ENCODE results near the gene OGFR.
"Not testable (repeated sequence)": the region's sequence is repeated elsewhere in the genome, so short reads cannot be mapped to it uniquely, and the experiment has no call there.

OGFR gene

GRCh38 chr20:62835931-62836861 is 31.6 kb downstream of the OGFR start:
- Mint-ChIP-seq H3K4me3 (no peak overlapping the region), H3K9me3 (no peaks in the 10 kb centered on the region), H3K27me3 (no peaks in the 10 kb centered on the region), H3K4me1 (ENCODE audit: low read depth) (peaks cover 2% of the 10 kb centered on the region), H3K27ac (no peak overlapping the region), H3K36me3 (ENCODE audit: low read depth) (no peaks in the 10 kb centered on the region)
- no peak for DNase-seq

GRCh38 chr20:62836967-62837490 is 32.4 kb downstream of the OGFR start:
- no peak overlapping the region for H3K27ac Mint-ChIP-seq
- H3K27me3 Mint-ChIP-seq, result no peaks in the 10 kb centered on the region
- H3K9me3 Mint-ChIP-seq, result no peaks in the 10 kb centered on the region
- H3K36me3 Mint-ChIP-seq (ENCODE audit: low read depth), result no peaks in the 10 kb centered on the region
- H3K4me1 Mint-ChIP-seq (ENCODE audit: low read depth), result peaks cover 2% of the 10 kb centered on the region
- H3K4me3 Mint-ChIP-seq, result no peak overlapping the region
- no peak for DNase-seq

DNA sequence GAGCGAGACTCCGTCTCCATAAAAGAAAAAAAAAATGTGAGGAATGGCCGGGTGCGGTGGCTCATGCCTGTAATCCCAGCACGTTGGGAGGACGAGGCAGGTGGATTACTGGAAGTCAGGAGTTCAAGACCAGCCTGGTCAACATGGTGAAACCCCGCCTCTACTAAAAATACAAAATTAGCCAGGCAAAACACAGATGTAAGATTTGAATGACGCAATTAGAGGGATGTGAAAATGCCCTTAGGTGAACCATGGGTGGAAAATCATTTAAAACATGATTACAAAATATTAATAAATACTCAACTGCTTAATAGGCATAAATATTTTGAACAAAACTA is 33.1 kb downstream of the OGFR start:
- H3K9me3 Mint-ChIP-seq, result no peaks in the 10 kb centered on the region
- no peak for DNase-seq
- no peaks in the 10 kb centered on the region for H3K4me1 Mint-ChIP-seq (ENCODE audit: low read depth)
- no peaks in the 10 kb centered on the region for H3K27me3 Mint-ChIP-seq
- H3K36me3 Mint-ChIP-seq (ENCODE audit: low read depth), result no peaks in the 10 kb centered on the region
- H3K27ac Mint-ChIP-seq, result no peak overlapping the region
- no peak overlapping the region for H3K4me3 Mint-ChIP-seq

DNA sequence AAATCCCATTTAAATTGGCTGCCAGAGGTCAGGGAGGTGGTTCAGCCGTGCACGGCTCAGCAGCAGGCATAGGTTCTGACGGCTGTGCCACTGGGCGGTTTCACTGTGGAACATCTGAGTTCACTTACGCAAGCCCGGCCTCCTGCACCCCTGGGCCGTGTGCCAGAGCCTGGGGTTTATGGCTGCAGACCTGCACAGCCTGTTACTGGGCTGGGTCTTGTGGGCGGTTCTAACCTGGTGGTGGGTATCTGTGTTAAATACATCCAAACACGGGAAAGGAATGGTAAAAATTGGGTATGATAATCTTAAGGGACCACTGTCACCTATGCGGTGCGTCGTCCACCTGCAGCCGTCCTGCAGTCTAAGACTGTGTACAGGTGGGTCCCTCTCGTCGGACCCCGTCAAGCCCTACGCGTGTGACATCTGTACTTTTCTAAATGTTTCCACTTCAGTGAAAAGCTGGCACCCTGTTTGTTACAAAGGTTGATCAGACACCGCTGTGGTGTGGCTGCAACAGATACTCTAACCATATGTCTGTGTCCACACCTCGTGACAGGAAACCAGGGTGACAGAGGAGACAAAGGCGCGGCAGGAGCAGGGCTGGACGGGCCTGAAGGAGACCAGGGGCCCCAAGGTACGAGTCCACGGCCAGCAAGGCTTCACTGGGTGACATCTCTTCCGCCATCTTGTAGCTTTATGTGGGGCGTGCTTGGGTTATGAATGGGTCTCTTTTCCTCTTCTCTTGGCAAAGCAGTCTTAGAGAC is 33.7 kb downstream of the OGFR start:
- no peak overlapping the region for H3K4me3 Mint-ChIP-seq
- H3K27ac Mint-ChIP-seq, result no peak overlapping the region
- no peaks in the 10 kb centered on the region for H3K36me3 Mint-ChIP-seq (ENCODE audit: low read depth)

DNA sequence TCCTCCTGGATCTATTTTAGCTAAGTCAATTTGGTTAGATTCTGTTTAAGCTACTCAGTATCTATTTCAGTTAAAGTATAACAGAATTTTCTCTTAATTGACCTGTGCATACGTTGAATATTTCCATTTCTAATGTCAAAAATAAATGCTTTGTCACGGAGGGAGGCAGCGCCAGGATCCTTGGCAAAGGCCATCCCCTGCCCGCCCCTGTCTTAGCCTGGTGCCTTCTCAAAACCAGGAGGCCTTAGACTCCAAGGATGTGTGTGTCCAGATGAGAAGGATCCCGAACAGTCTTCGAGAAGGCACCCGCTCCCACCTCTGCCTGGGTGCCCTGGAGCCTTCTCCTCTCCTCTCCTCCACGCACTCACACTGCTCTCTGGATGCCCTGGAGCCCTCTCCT is 34.6 kb downstream of the OGFR start:
- DNase-seq, result no peak
- Mint-ChIP-seq H3K4me3 (no peak overlapping the region), H3K9me3 (no peaks in the 10 kb centered on the region), H3K27me3 (no peaks in the 10 kb centered on the region), H3K36me3 (ENCODE audit: low read depth) (no peaks in the 10 kb centered on the region), H3K4me1 (ENCODE audit: low read depth) (no peaks in the 10 kb centered on the region), H3K27ac (no peak overlapping the region)

More for the DNA sequence above, 33.7 kb downstream of the OGFR start:
- DNase-seq, result no peak
- H3K4me1 Mint-ChIP-seq (ENCODE audit: low read depth), result no peaks in the 10 kb centered on the region
- H3K9me3 Mint-ChIP-seq, result no peaks in the 10 kb centered on the region
- no peaks in the 10 kb centered on the region for H3K27me3 Mint-ChIP-seq

DNA sequence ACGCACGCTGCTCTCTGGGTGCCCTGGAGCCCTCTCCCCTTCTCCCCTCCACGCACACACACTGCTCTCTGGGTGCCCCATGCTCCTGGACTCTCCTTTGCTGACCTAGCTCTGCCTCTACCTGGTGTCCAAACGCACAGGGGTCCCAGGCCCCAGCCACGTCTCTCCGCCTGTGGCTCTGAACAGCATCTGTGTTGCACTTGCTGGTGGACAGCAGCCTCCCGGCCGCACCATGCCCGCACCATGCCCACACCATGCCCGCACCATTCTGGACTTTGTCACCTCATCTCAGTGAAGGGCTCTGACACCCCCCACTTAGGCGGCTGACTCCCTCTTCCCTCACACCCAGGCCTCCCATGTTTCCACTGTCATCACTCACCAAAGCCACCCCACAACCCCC is 35.2 kb downstream of the OGFR start:
- H3K27ac Mint-ChIP-seq, result no peak overlapping the region
- H3K4me3 Mint-ChIP-seq, result no peak overlapping the region

GRCh38 chr20:62840244-62841197 is 35.9 kb downstream of the OGFR start:
- no peak for DNase-seq

More for the DNA sequence above, 35.2 kb downstream of the OGFR start:
- H3K36me3 Mint-ChIP-seq (ENCODE audit: low read depth), result no peaks in the 10 kb centered on the region
- H3K27me3 Mint-ChIP-seq, result no peaks in the 10 kb centered on the region
- no peak for DNase-seq
- no peaks in the 10 kb centered on the region for H3K9me3 Mint-ChIP-seq
- H3K4me1 Mint-ChIP-seq (ENCODE audit: low read depth), result no peaks in the 10 kb centered on the region

GRCh38 chr20:62841705-62842212 is 37.1 kb downstream of the OGFR start:
- H3K4me3 Mint-ChIP-seq, result no peak overlapping the region
- H3K36me3 Mint-ChIP-seq (ENCODE audit: low read depth), result peaks cover 12% of the 10 kb centered on the region
- no peaks in the 10 kb centered on the region for H3K9me3 Mint-ChIP-seq

More at GRCh38 chr20:62840244-62841197, 35.9 kb downstream of the OGFR start:
- Mint-ChIP-seq H3K27me3 (no peaks in the 10 kb centered on the region), H3K4me3 (no peak overlapping the region), H3K9me3 (no peaks in the 10 kb centered on the region), H3K36me3 (ENCODE audit: low read depth) (peaks cover 3% of the 10 kb centered on the region), H3K4me1 (ENCODE audit: low read depth) (no peaks in the 10 kb centered on the region), H3K27ac (no peak overlapping the region)

DNA sequence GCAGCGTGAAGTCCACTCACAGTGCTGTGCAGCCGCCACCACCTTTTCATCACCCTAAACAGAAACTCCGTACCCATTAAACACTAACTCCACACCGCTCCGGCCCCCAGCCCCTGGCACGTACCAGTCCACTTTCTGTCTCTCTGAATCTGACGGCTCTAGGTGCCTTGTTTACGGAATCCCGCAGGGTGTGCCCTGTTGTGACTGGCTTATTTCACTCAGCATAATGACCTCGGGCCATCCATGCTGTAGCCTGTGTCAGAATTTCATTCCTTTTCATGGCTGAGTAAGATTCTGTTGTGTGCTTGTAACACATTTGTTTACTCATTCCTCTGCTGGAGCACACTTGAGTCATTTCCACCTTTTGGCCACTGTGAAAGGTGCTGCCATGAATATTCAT is 39.0 kb downstream of the OGFR start:
- no peaks in the 10 kb centered on the region for H3K27me3 Mint-ChIP-seq
- no peak overlapping the region for H3K27ac Mint-ChIP-seq
- H3K4me1 Mint-ChIP-seq (ENCODE audit: low read depth), result no peaks in the 10 kb centered on the region
- no peak overlapping the region for H3K4me3 Mint-ChIP-seq
- H3K36me3 Mint-ChIP-seq (ENCODE audit: low read depth), result peaks cover 20% of the 10 kb centered on the region
- DNase-seq, result no peak
- no peaks in the 10 kb centered on the region for H3K9me3 Mint-ChIP-seq

More at GRCh38 chr20:62841705-62842212, 37.1 kb downstream of the OGFR start:
- Mint-ChIP-seq H3K27ac (no peak overlapping the region), H3K4me1 (ENCODE audit: low read depth) (no peaks in the 10 kb centered on the region), H3K27me3 (no peaks in the 10 kb centered on the region)
- no peak for DNase-seq

- H3K4me3 Mint-ChIP-seq, result no peak overlapping the region
- H3K36me3 Mint-ChIP-seq (ENCODE audit: low read depth), result peaks cover 20% of the 10 kb centered on the region
- DNase-seq, result no peak
- no peaks in the 10 kb centered on the region for H3K4me1 Mint-ChIP-seq (ENCODE audit: low read depth)
- no peak overlapping the region for H3K27ac Mint-ChIP-seq
- no peaks in the 10 kb centered on the region for H3K9me3 Mint-ChIP-seq
- no peaks in the 10 kb centered on the region for H3K27me3 Mint-ChIP-seq
Observed at GRCh38 chr20:62844182-62844581, 39.5 kb downstream of the OGFR start.

- no peaks in the 10 kb centered on the region for H3K9me3 Mint-ChIP-seq
- H3K4me3 Mint-ChIP-seq, result no peak overlapping the region
- peaks cover 26% of the 10 kb centered on the region for H3K36me3 Mint-ChIP-seq (ENCODE audit: low read depth)
- H3K27me3 Mint-ChIP-seq, result no peaks in the 10 kb centered on the region
- no peak for DNase-seq
- no peaks in the 10 kb centered on the region for H3K4me1 Mint-ChIP-seq (ENCODE audit: low read depth)
- no peak overlapping the region for H3K27ac Mint-ChIP-seq
Observed at GRCh38 chr20:62845416-62846160, 41.0 kb downstream of the OGFR start.

DNA sequence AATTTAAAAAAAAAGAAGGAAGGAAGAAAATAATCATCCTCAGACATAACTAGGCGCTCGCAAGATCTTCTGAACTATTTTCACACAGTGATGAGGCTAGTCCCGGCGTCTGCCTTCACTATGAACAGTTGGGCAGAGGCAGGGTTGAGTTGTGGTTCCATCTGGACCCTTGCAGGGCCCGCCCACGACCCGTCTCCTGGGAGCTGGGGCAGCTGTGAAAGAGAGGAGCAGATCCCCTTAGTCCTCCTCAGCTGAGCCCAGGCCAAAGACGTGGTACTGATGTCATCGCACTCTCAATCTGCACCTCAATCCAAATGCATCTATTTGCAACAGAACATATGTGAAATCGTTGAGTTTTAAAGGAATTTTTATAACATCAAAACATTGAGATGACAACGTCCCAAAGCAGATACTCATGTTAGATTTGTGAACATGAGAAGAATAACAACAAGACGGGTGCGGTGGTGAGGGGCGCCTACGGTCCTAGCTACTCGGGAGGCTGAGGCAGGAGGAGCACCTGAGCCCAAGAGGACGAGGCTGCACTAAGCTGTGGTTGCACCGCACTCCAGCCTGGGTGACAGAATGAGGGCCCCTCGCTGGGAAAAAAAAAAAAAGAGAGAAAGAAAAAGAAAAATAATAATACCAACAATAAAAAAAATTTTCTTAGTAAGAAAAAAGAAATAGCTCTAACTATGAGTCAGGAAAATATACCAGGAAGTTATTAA is 41.7 kb downstream of the OGFR start:
- no peak overlapping the region for H3K4me3 Mint-ChIP-seq
- no peaks in the 10 kb centered on the region for H3K4me1 Mint-ChIP-seq (ENCODE audit: low read depth)
- no peaks in the 10 kb centered on the region for H3K9me3 Mint-ChIP-seq
- no peaks in the 10 kb centered on the region for H3K27me3 Mint-ChIP-seq
- no peak for DNase-seq
- peaks cover 29% of the 10 kb centered on the region for H3K36me3 Mint-ChIP-seq (ENCODE audit: low read depth)
- H3K27ac Mint-ChIP-seq, result no peak overlapping the region

DNA sequence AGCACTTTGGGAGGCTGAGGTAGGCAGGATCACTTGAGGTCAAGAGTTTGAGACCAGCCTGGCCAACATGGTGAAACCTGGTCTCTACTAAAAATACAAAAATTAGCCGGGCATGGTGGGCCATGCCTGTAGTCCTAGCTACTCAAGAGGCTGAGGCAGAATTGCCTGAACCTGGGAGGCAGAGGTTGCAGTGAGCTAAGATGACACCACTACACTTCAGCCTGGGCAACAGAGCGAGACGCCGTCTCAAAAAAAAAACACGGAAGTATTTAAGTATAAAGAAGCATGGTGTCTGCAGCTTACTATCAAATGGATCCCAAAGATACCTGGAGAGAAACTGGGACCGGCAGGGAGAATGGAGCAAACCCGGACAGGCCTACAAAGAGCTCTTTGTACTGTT is 44.3 kb downstream of the OGFR start:
- H3K4me3 Mint-ChIP-seq; H3K27ac Mint-ChIP-seq; DNase-seq; H3K27me3 Mint-ChIP-seq; H3K9me3 Mint-ChIP-seq; H3K4me1 Mint-ChIP-seq (ENCODE audit: low read depth): not testable (repeated sequence)
- H3K36me3 Mint-ChIP-seq (ENCODE audit: low read depth), result peaks cover 46% of the 10 kb centered on the region

Measured in activated T-cell treated with anti-CD3 and anti-CD28 coated beads, Interleukin-2, amount 50 U/mL, for 24 hours (primary cell).